HepG2 (cell line): ENCODE measurements around the gene SP5.

Source experiments
- ARNT ChIP-seq: fragments of 450-650 bp; IDR thresholded peaks from 2 replicates; pipeline ENCODE4 v1.6.1; 2017
- HOXD1 ChIP-seq: sonication (generic); formaldehyde crosslinking; IDR thresholded peaks from 2 replicates; pipeline ENCODE4 v1.5.0; 2020; ENCODE audit warnings: missing genetic modification reagents
- NFRKB ChIP-seq: fragments of 450-650 bp; IDR thresholded peaks from 2 replicates; pipeline ENCODE4 v1.6.1; 2017
- NR2C2 ChIP-seq: sonication (generic); formaldehyde crosslinking; IDR thresholded peaks from 2 replicates; pipeline ENCODE4 v1.4.0; 2020; ENCODE audit warnings: missing genetic modification reagents, mild to moderate bottlenecking, moderate library complexity, borderline replicate concordance
- SKI ChIP-seq: fragments of 450-650 bp; IDR thresholded peaks from one replicate; pipeline ENCODE4 v1.6.1; 2018; ENCODE audit warnings: mild to moderate bottlenecking; ENCODE audit not compliant: partially characterized antibody
- ZBTB7B ChIP-seq: sonication (generic); formaldehyde crosslinking; IDR thresholded peaks from 2 replicates; pipeline ENCODE4 v1.4.0; 2020; ENCODE audit warnings: missing genetic modification reagents
- ZNF274 ChIP-seq: sonication (generic); formaldehyde crosslinking; IDR thresholded peaks from 2 replicates; pipeline ENCODE4 v1.5.1; 2020; ENCODE audit warnings: mild to moderate bottlenecking, missing genetic modification reagents
- ZNF598 ChIP-seq: sonication (generic); formaldehyde crosslinking; IDR thresholded peaks from 2 replicates; pipeline ENCODE4 v1.5.1; 2020; ENCODE audit warnings: mild to moderate bottlenecking, missing genetic modification reagents, borderline replicate concordance
- ZSCAN25 ChIP-seq: sonication (generic); formaldehyde crosslinking; IDR thresholded peaks from 2 replicates; pipeline ENCODE4 v1.8.0; 2022; ENCODE audit warnings: mild to moderate bottlenecking, missing genetic modification reagents
- TF ChIP-seq, protein P1 (sequence below): sonication (generic); formaldehyde crosslinking; IDR thresholded peaks from 2 replicates; pipeline ENCODE4 v1.5.0; 2020; ENCODE audit warnings: mild to moderate bottlenecking, missing genetic modification reagents, moderate library complexity

DNA sequence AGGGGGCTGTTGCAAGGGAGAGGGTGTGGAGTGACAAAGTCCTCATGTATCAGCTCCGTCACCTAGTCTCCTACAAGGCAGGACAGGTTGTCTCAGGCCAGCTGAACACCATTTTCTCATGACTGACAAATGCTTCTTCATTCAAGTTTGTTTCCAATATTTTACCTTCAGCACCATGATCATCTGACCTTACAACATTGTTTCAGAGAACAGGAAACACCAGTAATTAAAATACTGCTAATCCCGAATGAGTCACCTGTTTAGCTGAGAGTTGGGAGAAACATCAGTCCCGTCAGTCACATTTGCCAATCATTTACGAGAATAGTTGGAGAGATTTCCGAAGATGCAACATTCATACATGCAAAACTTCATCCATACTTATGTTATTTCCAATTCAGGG, 25.7 kb upstream of the SP5 start:
- TF ChIP-seq, protein P1, sequence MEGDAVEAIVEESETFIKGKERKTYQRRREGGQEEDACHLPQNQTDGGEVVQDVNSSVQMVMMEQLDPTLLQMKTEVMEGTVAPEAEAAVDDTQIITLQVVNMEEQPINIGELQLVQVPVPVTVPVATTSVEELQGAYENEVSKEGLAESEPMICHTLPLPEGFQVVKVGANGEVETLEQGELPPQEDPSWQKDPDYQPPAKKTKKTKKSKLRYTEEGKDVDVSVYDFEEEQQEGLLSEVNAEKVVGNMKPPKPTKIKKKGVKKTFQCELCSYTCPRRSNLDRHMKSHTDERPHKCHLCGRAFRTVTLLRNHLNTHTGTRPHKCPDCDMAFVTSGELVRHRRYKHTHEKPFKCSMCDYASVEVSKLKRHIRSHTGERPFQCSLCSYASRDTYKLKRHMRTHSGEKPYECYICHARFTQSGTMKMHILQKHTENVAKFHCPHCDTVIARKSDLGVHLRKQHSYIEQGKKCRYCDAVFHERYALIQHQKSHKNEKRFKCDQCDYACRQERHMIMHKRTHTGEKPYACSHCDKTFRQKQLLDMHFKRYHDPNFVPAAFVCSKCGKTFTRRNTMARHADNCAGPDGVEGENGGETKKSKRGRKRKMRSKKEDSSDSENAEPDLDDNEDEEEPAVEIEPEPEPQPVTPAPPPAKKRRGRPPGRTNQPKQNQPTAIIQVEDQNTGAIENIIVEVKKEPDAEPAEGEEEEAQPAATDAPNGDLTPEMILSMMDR = no peak
- no peak for TF ChIP-seq NR2C2 (CRISPR knock-in tag)
- no peak for TF ChIP-seq ARNT
- no peak for TF ChIP-seq SKI
- TF ChIP-seq ZSCAN25 (CRISPR knock-in tag) = no peak
- TF ChIP-seq ZNF274 (CRISPR knock-in tag) = no peak
- no peak for TF ChIP-seq ZNF598 (CRISPR knock-in tag)
- no peak for TF ChIP-seq HOXD1
- TF ChIP-seq ZBTB7B = no peak
- no peak for TF ChIP-seq NFRKB
